Body of pancreas (tissue), 4 donors: ENCODE measurements around the gene MPZL1. TPM values are rescaled to one million over a fixed set of nuclear protein-coding genes. Genes with fewer than 3 reads are reported as not detected.

Experiments used
- ATAC-seq: fragments of 150-250 bp; one replicate; pipeline ENCODE4 v1.9.1; 2016
- DNase-seq, 4 donors: peaks; one replicate each; pipeline ENCODE4 v3.0.0-alpha.2; 2019
- H3K27ac ChIP-seq, 4 donors: fragments of 200-600 bp; sonication (generic); 1 replicate in 3 of 4; 2 replicates in 1 of 4; pipeline versions ENCODE4 v1.5.1 to v1.6.1; 2016 to 2019; ENCODE audit warnings: mild to moderate bottlenecking in 1 of 4, mixed read lengths in 1 of 4, moderate library complexity in 1 of 4
- H3K27me3 ChIP-seq, 2 donors: fragments of 200-600 bp; sonication (generic); one replicate each; pipeline ENCODE4 v1.6.0; 2016; ENCODE audit warnings: mild to moderate bottlenecking in 1 of 2
- H3K36me3 ChIP-seq, 2 donors: fragments of 200-600 bp; sonication (generic); replicated peaks in 1 of 2; 2 replicates each; pipeline ENCODE4 v1.5.1; 2016; ENCODE audit warnings: low read depth in 2 of 2; ENCODE audit not compliant: insufficient read depth in 1 of 2
- H3K4me1 ChIP-seq: fragments of 200-600 bp; sonication (generic); one replicate; pipeline ENCODE4 v1.6.0; 2016
- H3K4me3 ChIP-seq, 2 donors: fragments of 200-600 bp; sonication (generic); 1 replicate in 1 of 2; 2 replicates in 1 of 2; pipeline ENCODE4 v1.5.1; 2016 to 2019
- H3K9me3 ChIP-seq, 3 donors: fragments of 200-600 bp; sonication (generic); 1 replicate in 2 of 3; 2 replicates in 1 of 3; pipeline ENCODE4 v1.5.1; 2016
- POLR2A ChIP-seq, 3 donors: fragments of 450-650 bp; IDR thresholded peaks; one replicate each; pipeline ENCODE4 v1.6.1; 2016; ENCODE audit warnings: antibody characterized with exemption in 3 of 3, mild to moderate bottlenecking in 2 of 3
- WGBS, 2 donors: methylation state at CpG; one replicate each; pipeline ENCODE4 v1.1.5; 2017; 5-methylcytosine and 5-hydroxymethylcytosine counted together
- intact Hi-C: fragments of 100-400 bp; cut with DNase I; formaldehyde crosslinking; loops from one replicate; pipeline ENCODE4 v1.15.1; 2023
- total RNA-seq, 2 donors: library from RNA; depleted of rRNA; stranded (reverse); fragments of >200 nt; gene quantifications; one replicate each; pipeline ENCODE4 v1.1.0, GENCODE V29; 2016
- TF ChIP-seq, protein P1 (sequence below), 7 experiments: fragments of 450-650 bp in 4 of 7; fragments of 200-600 bp in 3 of 7; sonication (generic) in 3 of 7; IDR thresholded peaks; one replicate each; pipeline ENCODE4 v1.5.1; 2016 to 2019; ENCODE audit warnings: antibody characterized with exemption in 7 of 7

The MPZL1 gene
- total RNA-seq, 2 donors from 2014 or later, result 19.8 to 28.5 TPM

DNA sequence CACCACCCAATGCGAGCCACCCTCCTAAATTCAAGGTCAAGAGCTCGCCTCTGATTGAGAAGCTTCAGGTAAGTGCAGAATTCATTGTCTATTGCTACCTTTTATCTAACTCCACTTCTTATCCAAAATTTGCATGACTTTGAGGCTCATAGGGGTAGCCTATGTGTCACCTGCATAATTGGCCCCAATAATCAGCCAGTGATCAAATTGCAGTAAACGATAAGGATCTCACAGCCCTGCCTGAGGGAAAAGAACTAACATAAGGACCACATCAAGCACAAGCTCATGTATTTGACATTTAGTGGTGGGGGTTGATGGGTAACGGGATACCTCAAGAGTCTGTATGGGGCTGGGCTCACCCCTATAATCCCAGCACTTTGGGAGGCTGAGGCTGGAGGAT lies 31.7 kb upstream of the MPZL1 start:
- no peak overlapping the region for H3K27ac ChIP-seq
- intact Hi-C loops, result no loop called here
- no peaks in the 10 kb centered on the region for H3K9me3 ChIP-seq
- no peak overlapping the region for H3K4me3 ChIP-seq
- TF ChIP-seq POLR2A (IDR thresholded peaks at IDR 0.05), result no peak
- TF ChIP-seq, protein P1, sequence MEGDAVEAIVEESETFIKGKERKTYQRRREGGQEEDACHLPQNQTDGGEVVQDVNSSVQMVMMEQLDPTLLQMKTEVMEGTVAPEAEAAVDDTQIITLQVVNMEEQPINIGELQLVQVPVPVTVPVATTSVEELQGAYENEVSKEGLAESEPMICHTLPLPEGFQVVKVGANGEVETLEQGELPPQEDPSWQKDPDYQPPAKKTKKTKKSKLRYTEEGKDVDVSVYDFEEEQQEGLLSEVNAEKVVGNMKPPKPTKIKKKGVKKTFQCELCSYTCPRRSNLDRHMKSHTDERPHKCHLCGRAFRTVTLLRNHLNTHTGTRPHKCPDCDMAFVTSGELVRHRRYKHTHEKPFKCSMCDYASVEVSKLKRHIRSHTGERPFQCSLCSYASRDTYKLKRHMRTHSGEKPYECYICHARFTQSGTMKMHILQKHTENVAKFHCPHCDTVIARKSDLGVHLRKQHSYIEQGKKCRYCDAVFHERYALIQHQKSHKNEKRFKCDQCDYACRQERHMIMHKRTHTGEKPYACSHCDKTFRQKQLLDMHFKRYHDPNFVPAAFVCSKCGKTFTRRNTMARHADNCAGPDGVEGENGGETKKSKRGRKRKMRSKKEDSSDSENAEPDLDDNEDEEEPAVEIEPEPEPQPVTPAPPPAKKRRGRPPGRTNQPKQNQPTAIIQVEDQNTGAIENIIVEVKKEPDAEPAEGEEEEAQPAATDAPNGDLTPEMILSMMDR (IDR thresholded peaks at IDR 0.05), result no peak
- no peaks in the 10 kb centered on the region for H3K4me1 ChIP-seq
- DNase-seq (no peak), ATAC-seq (no peak)
- H3K36me3 ChIP-seq, result no peaks in the 10 kb centered on the region
- WGBS, 2 donors, result 60 to 66% methylated on average over 4 of the region's 4 CpGs
- no peaks in the 10 kb centered on the region for H3K27me3 ChIP-seq

DNA sequence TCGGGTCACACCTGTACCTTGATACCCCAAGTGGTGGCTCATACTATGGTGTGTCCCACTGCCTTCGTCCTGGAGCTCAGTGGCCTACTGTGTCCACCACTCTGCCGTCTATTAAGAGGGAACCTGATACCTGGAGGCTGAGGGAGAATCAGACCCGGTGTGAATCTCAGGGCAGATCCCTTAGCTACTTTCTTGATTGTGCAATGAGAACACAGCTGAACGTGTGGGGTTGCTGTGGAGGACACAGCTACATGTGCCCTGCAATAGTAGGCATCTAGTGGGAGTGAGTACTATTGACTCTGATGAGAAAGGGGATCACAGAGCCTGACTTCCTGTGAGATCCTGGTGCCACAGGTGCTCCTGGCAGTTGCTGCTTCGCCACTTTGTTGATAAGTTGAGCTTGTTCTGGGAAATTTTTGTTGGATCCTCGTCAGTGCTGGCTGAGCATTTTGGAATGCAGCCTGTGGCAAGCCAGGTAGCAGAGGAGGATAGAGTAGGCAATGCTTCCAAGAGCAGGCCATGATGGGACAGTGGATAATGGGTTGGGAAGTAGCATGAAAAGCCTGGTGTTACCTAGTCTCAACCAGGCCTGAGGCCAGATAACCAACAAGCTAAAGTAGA lies 28.2 kb upstream of the MPZL1 start:
- H3K9me3 ChIP-seq, result no peaks in the 10 kb centered on the region
- no peaks in the 10 kb centered on the region for H3K36me3 ChIP-seq
- WGBS, 2 donors, result 68 to 77% methylated on average over 7 of the region's 7 CpGs
- ATAC-seq (no peak), DNase-seq (no peak)
- H3K27me3 ChIP-seq, result no peaks in the 10 kb centered on the region
- TF ChIP-seq, protein P1 (IDR thresholded peaks at IDR 0.05), result no peak
- no peak overlapping the region for H3K4me3 ChIP-seq
- peaks cover 11% of the 10 kb centered on the region for H3K4me1 ChIP-seq
- intact Hi-C loops, result no loop called here
- no peak overlapping the region for H3K27ac ChIP-seq

DNA sequence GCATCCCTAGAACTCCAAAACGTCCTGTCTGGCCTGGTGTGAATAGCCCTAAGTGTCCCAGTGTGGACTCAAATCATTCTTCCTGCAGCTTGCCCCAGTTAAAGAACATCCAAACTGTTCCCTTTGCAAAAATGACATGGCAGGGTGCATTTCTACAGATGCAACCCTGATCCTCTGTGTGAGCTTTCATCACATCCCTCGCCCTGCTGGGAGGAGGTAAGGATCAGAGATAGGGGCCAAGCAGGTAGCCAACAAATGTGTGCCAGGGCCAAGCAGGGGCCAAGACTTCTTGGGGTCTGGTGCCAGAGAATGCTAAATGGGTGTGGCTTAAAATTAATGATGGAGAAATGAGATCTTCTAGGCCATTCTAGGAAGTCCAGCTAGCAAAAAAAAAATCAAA lies 27.1 kb upstream of the MPZL1 start:
- no peak for ATAC-seq
- intact Hi-C loops, result no loop called here
- H3K36me3 ChIP-seq, result no peaks in the 10 kb centered on the region

DNA sequence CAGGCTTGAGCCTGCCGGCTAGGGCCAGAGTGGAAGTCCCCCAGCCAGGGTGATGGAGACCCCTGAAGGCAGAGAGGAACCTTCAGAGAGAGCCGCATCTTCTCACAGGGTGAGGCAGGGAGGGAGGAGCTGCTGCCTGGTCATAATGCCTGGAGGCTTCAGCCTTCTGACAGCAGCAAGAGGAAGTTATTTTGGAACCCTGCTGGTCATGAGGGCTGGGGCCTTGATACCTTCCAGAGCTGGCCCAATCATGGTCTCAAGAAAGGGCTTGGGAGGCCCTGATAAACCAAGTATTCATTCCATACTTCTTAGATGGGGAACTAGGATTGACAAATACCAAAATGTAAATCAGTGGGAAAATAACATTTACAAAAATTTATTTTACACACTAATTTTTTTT lies 26.6 kb upstream of the MPZL1 start:
- Histone ChIP-seq H3K4me1 (peaks cover 11% of the 10 kb centered on the region), H3K36me3 (no peaks in the 10 kb centered on the region), H3K4me3 (no peak overlapping the region), H3K9me3 (no peaks in the 10 kb centered on the region), H3K27me3 (no peaks in the 10 kb centered on the region), H3K27ac (no peak overlapping the region)
- TF ChIP-seq, protein P1 (IDR thresholded peaks at IDR 0.05), result no peak
- no peak for TF ChIP-seq POLR2A (IDR thresholded peaks at IDR 0.05)
- WGBS, 2 donors, result 72 to 84% methylated on average over 2 of the region's 2 CpGs
- intact Hi-C loops, result no loop called here
- DNase-seq (no peak), ATAC-seq (no peak)

More for the DNA sequence above, 27.1 kb upstream of the MPZL1 start:
- TF ChIP-seq, protein P1 (IDR thresholded peaks at IDR 0.05), result no peak
- TF ChIP-seq POLR2A (IDR thresholded peaks at IDR 0.05), result no peak
- Histone ChIP-seq H3K4me1 (peaks cover 11% of the 10 kb centered on the region), H3K27me3 (no peaks in the 10 kb centered on the region), H3K27ac (no peak overlapping the region), H3K4me3 (no peak overlapping the region), H3K9me3 (no peaks in the 10 kb centered on the region)
- WGBS, 2 donors, result 76 to 78% methylated on average over 2 of the region's 2 CpGs
- DNase-seq, result no peak
